T-helper 17 cell (primary cell): ENCODE results near the gene ORC5. TPM values are rescaled to one million over a fixed set of nuclear protein-coding genes. Genes with fewer than 3 reads are reported as not detected.

Experiments used
- ATAC-seq: fragments of 150-1000 bp; cut with Tn5 transposase; 2 replicates; pipeline ENCODE4 v1.10.0; 2021; ENCODE audit warnings: mild to moderate bottlenecking, moderate library complexity
- DNase-seq, 3 donors: peaks; one replicate each; pipeline versions ENCODE4 v3.0.0 to v3.0.0-alpha.2; 2020 to 2021
- H3K9me3 ChIP-seq: one replicate; pipeline ENCODE4 v1.7.0; 2013; ENCODE audit warnings: low read length, mild to moderate bottlenecking; ENCODE audit not compliant: control insufficient read depth, poor library complexity, severe bottlenecking
- H3K27ac Mint-ChIP-seq: one replicate; pipeline ENCODE4 v1.8.0; 2022; ENCODE audit warnings: mild to moderate bottlenecking, moderate library complexity, mixed read lengths
- H3K27me3 Mint-ChIP-seq: one replicate; pipeline ENCODE4 v1.8.0; 2022; ENCODE audit warnings: mixed read lengths
- H3K36me3 Mint-ChIP-seq: one replicate; pipeline ENCODE4 v1.8.0; 2022; ENCODE audit warnings: low read depth, mixed read lengths
- H3K4me1 Mint-ChIP-seq: one replicate; pipeline ENCODE4 v1.8.0; 2022; ENCODE audit warnings: mild to moderate bottlenecking, mixed read lengths
- H3K4me3 Mint-ChIP-seq: one replicate; pipeline ENCODE4 v1.8.0; 2022; ENCODE audit warnings: mild to moderate bottlenecking, moderate library complexity, mixed read lengths
- total RNA-seq, 4 donors: library from RNA in 2 of 4; stranded (reverse) in 2 of 4; gene quantifications; one replicate each; pipeline ENCODE4 v1.2.3 and lab custom pipeline; 2022 to 2026

ORC5 gene
- total RNA-seq, 2 donors from 2014 or later, result 13.2 to 15.6 TPM

DNA sequence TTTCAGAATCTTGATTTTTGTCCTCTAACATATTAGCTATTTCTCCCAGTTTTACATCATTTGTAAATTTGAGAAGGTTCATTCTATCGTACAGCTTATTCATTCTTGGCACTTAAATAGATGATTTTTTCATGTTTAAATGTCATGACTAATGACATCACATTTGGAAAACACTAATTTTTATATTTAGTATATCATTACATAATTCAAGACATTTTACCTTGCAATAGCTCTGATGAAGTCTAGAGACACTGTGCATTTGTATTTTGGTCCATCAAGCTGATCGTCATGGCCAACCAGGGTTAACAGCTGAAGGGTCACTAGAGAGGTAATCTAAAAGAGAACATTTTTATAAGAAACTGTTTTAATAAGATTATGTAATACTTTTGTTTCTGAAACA, 71.3 kb downstream of the ORC5 start:
- H3K4me3 Mint-ChIP-seq, result no peak overlapping the region
- DNase-seq (no peak), ATAC-seq (no peak)
- H3K27me3 Mint-ChIP-seq, result no peaks in the 10 kb centered on the region
- H3K27ac Mint-ChIP-seq, result no peak overlapping the region
- H3K36me3 Mint-ChIP-seq, result peaks cover 5% of the 10 kb centered on the region
- H3K9me3 ChIP-seq, result no peaks in the 10 kb centered on the region
- peaks cover 2% of the 10 kb centered on the region for H3K4me1 Mint-ChIP-seq

- ATAC-seq (no peak), DNase-seq (no peak)
- Mint-ChIP-seq H3K27me3 (no peaks in the 10 kb centered on the region), H3K36me3 (peaks cover 8% of the 10 kb centered on the region), H3K4me3 (no peak overlapping the region), H3K27ac (no peak overlapping the region), H3K4me1 (peaks cover 2% of the 10 kb centered on the region)
- no peaks in the 10 kb centered on the region for H3K9me3 ChIP-seq
These were observed 71.9 kb downstream of the ORC5 start for GRCh38 chr7:104135760-104136558.

DNA sequence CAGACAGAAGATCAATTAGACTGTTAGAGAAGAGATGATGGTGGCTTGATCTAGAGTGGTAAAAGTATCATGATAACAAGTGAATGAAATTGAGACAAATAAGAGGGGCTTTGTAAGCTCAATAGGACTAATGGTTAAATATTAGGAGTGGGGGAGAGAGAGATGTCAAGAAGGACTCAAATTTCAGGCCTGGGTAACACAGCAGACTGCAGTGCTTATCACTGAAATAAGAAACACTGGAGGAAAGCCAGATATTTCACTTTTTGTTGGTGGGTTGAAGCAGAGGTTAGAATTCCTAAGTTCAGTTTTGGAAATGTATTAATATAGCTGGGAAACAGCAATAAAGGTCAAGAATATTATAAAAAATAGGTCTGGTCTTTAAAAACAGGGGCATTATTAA, 74.6 kb downstream of the ORC5 start:
- Mint-ChIP-seq H3K27me3 (no peaks in the 10 kb centered on the region), H3K4me3 (no peak overlapping the region), H3K27ac (no peak overlapping the region), H3K4me1 (peaks cover 2% of the 10 kb centered on the region), H3K36me3 (peaks cover 20% of the 10 kb centered on the region)
- no peaks in the 10 kb centered on the region for H3K9me3 ChIP-seq
- DNase-seq (no peak), ATAC-seq (no peak)

DNA sequence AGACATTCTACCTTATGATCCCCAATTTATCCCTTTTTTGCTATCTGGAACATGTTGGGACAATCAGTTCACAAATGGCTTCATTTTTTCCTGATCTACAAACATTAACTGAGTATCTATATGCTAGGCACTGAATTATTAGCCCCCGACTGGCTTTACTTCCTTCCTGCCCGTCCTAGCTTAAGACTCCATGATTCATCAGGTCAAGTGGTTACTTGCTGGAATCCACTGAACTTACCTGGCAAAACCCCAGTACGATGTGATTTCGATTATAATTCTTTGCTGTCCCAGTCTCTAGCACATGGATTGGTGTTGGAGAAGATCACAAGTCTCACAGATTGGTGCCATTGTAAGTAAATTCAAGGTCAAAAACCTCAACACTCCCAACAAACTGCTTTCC, 77.1 kb downstream of the ORC5 start:
- Mint-ChIP-seq H3K27me3 (no peaks in the 10 kb centered on the region), H3K36me3 (peaks cover 19% of the 10 kb centered on the region), H3K4me3 (no peak overlapping the region), H3K27ac (no peak overlapping the region), H3K4me1 (no peaks in the 10 kb centered on the region)
- ATAC-seq (no peak), DNase-seq (no peak)
- H3K9me3 ChIP-seq, result no peaks in the 10 kb centered on the region

- H3K9me3 ChIP-seq, result no peaks in the 10 kb centered on the region
- no peaks in the 10 kb centered on the region for H3K27me3 Mint-ChIP-seq
- ATAC-seq (no peak), DNase-seq (no peak)
- H3K27ac Mint-ChIP-seq, result no peak overlapping the region
- no peak overlapping the region for H3K4me3 Mint-ChIP-seq
- H3K36me3 Mint-ChIP-seq, result peaks cover 23% of the 10 kb centered on the region
- H3K4me1 Mint-ChIP-seq, result no peaks in the 10 kb centered on the region
These were observed 80.6 kb downstream of the ORC5 start for GRCh38 chr7:104127204-104127603.

GRCh38 chr7:104126411-104126841, 81.4 kb downstream of the ORC5 start:
- Mint-ChIP-seq H3K27ac (no peak overlapping the region), H3K4me1 (no peaks in the 10 kb centered on the region), H3K36me3 (peaks cover 23% of the 10 kb centered on the region), H3K4me3 (no peak overlapping the region), H3K27me3 (no peaks in the 10 kb centered on the region)
- ATAC-seq (no peak), DNase-seq (no peak)
- no peaks in the 10 kb centered on the region for H3K9me3 ChIP-seq

DNA sequence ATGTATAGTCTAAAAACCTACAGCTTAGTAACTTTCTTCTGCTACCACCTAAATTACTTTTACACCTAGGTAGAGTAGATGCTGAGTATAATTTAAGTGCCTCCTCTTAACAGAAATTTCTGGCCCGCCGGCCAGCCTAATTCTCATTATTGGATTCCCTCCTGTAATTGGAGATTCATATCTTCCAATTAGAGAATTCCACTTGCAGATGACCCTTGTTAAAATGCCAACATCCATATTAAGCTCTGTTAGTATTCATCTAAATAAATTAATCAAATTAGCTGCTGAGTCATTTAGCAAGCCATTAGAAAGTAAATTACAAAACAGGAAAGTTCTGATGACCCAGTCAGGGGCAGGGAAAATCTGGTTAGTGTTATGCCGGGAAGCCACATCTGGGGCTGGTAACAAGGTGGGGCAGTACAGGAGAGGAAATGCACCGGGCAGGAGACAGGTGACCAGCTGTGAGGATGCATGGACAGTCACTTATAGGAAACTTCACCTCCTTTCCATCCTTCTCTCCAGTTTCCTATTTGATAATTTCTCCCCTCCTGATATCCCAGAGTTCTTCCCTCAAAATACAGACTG, 82.8 kb downstream of the ORC5 start:
- Mint-ChIP-seq H3K27me3 (no peaks in the 10 kb centered on the region), H3K4me3 (no peak overlapping the region), H3K36me3 (peaks cover 11% of the 10 kb centered on the region), H3K27ac (no peak overlapping the region), H3K4me1 (no peaks in the 10 kb centered on the region)
- no peak for DNase-seq
- no peak for ATAC-seq
- H3K9me3 ChIP-seq, result no peaks in the 10 kb centered on the region

DNA sequence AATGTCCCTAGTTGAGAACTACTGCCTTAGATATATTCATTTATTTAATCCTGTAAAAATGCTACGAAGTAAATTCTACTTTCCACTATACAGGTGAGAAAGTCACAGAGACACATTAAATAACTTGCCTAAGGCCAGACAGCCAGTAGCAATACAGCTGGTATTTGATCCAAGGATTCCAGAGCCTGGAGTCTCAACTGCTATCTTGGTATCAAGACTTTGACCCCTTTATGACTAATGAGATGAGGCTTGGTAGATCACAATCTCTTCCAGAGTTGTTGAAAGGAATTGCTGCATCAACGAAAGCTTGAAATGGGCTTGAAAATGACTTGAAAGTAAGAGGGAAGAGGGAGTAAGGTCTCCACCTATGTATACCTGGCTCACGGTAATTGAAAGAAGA, 83.3 kb downstream of the ORC5 start:
- Mint-ChIP-seq H3K36me3 (peaks cover 11% of the 10 kb centered on the region), H3K4me3 (no peak overlapping the region), H3K4me1 (no peaks in the 10 kb centered on the region), H3K27me3 (no peaks in the 10 kb centered on the region), H3K27ac (no peak overlapping the region)
- DNase-seq (no peak), ATAC-seq (no peak)
- H3K9me3 ChIP-seq, result no peaks in the 10 kb centered on the region

- ATAC-seq (no peak), DNase-seq (no peak)
- H3K27me3 Mint-ChIP-seq, result no peaks in the 10 kb centered on the region
- no peaks in the 10 kb centered on the region for H3K9me3 ChIP-seq
- peaks cover 9% of the 10 kb centered on the region for H3K36me3 Mint-ChIP-seq
- H3K4me3 Mint-ChIP-seq, result no peak overlapping the region
- no peaks in the 10 kb centered on the region for H3K4me1 Mint-ChIP-seq
- H3K27ac Mint-ChIP-seq, result no peak overlapping the region
These were observed 84.0 kb downstream of the ORC5 start for GRCh38 chr7:104123786-104124185.

DNA sequence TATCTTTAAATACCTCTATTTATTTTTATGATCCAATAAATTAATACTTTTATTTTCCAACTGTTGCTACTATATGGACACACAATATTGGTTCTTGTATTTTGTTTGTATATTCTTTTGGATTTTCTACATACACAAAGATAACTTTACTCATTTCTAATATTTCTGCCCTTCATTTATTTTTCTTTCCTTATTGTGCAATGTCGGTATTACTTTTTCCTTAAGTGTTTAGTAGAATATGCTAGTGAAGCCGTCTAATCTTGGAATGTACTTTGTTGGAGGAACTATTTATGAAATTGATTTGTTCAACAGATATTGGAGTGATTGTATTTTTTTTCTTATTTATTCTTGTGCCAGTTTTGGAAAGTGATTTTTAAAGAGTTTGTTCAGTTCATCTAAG, 94.0 kb downstream of the ORC5 start:
- no peaks in the 10 kb centered on the region for H3K9me3 ChIP-seq
- no peak overlapping the region for H3K27ac Mint-ChIP-seq
- ATAC-seq (no peak), DNase-seq (no peak)
- H3K4me1 Mint-ChIP-seq, result no peaks in the 10 kb centered on the region
- no peak overlapping the region for H3K4me3 Mint-ChIP-seq
- H3K36me3 Mint-ChIP-seq, result no peaks in the 10 kb centered on the region
- no peaks in the 10 kb centered on the region for H3K27me3 Mint-ChIP-seq

DNA sequence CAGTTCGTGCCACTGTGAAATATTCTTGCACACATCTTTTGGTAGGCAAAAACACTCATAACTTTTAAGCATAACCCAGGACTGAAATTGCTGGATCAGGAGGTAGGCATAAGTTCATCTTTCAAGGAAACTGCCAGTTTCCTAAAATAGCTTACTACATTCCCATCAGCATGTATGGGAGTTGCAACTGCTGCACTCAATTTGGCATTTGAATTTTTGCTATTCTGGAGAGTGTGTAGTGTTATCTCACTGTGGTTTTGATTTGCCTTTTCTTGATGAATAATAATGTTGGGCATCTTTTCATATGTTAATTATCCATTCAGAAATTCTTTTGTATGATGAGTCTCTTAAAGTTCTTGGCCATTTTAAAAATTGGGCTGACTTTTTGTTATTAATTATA, 95.2 kb downstream of the ORC5 start:
- no peaks in the 10 kb centered on the region for H3K4me1 Mint-ChIP-seq
- H3K36me3 Mint-ChIP-seq, result no peaks in the 10 kb centered on the region
- H3K4me3 Mint-ChIP-seq, result no peak overlapping the region
- H3K27ac Mint-ChIP-seq, result no peak overlapping the region
- ATAC-seq (no peak), DNase-seq (no peak)
- H3K27me3 Mint-ChIP-seq, result no peaks in the 10 kb centered on the region
- no peaks in the 10 kb centered on the region for H3K9me3 ChIP-seq

DNA sequence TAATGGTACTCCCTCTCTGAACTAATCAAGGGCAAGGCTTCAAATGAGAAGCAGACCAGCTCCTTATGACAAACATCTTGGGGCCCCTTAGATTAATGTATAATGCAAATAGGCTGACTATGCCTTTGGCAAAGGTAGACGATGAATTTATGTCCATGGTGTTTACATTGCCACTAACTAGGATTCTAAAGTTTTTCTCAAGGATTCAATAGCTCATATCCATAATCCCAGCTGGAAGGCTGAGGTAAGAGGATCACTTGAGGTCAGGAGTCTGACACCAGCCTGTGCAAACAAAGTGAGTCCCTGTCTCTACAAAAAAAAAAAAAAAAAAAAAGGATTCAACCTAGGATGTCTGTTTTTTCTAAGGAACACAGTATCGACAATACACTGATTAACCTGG, 96.5 kb downstream of the ORC5 start:
- DNase-seq (no peak), ATAC-seq (no peak)
- Mint-ChIP-seq H3K4me3 (no peak overlapping the region), H3K4me1 (no peaks in the 10 kb centered on the region), H3K27me3 (peaks cover 1% of the 10 kb centered on the region), H3K36me3 (no peaks in the 10 kb centered on the region), H3K27ac (no peak overlapping the region)
- H3K9me3 ChIP-seq, result no peaks in the 10 kb centered on the region

DNA sequence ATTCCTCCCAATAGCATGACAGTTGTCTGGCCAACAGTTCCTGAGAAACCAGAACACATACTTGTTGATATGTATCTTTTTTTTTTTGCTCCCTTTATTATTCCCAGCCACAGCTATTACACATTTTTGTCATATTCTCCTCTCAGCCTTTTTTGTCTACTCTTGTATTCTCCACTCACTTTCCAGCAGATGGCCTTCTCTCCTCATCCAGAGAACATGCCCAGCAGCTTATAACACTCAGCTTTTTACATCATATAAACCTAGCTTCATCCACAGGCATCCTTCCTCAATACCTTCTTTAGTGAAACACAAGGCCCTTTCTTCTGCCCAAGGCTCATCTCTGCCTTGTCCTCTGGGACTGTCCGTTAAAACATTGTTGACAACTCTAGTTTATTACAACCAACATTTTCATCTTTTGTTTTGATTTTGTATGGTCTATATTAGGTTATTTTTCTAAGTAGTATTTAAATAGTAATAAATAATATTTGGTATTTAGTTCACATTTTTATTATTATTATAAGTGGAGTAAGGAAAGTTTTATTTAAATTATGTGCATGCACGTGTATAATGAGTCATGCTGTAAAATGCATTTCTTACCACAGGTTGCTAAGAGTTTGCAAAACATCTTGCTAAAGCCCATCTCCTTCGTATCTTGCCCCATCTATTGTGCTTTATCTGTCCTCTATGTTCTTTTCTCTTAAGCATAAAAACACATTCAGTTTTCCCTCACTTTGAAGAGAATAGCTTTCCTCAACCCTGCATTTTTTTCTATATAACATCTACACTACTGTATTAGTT, 101.5 kb downstream of the ORC5 start:
- peaks cover 20% of the 10 kb centered on the region for H3K27me3 Mint-ChIP-seq
- peaks cover 3% of the 10 kb centered on the region for H3K4me1 Mint-ChIP-seq
- H3K36me3 Mint-ChIP-seq, result no peaks in the 10 kb centered on the region
- ATAC-seq (no peak), DNase-seq (no peak)
- no peaks in the 10 kb centered on the region for H3K9me3 ChIP-seq
- no peak overlapping the region for H3K4me3 Mint-ChIP-seq
- no peak overlapping the region for H3K27ac Mint-ChIP-seq
